SK-N-MC (cell line): ENCODE measurements around the gene PMM1.

Experiments
- EZH2 ChIP-seq: fragments of 200-600 bp; sonication (generic); IDR thresholded peaks from one replicate; pipeline ENCODE4 v1.6.1; 2017; ENCODE audit warnings: antibody characterized with exemption
- FOXP2 ChIP-seq: optimal IDR thresholded peaks from 2 replicates; pipeline ENCODE3; 2011; ENCODE audit warnings: mild to moderate bottlenecking, moderate library complexity; ENCODE audit not compliant: insufficient read depth; ENCODE audit errors: extremely low read length, control extremely low read depth
- POLR2AphosphoS5 ChIP-seq: IDR thresholded peaks from 2 replicates; pipeline ENCODE4 v1.6.1; 2012; ENCODE audit warnings: mild to moderate bottlenecking, low read depth, low read length, borderline replicate concordance

- TF ChIP-seq EZH2 (no peak), POLR2AphosphoS5 (no peak), FOXP2 (no peak)
Observed at GRCh38 chr22:41537203-41537602, 52.4 kb downstream of the PMM1 start.
